Occipital lobe (tissue), 2 donors: ENCODE results near the gene LCP2. TPM values are rescaled to one million over a fixed set of nuclear protein-coding genes. Genes with fewer than 3 reads are reported as not detected.

Experiments used
- DNase-seq: peaks from one replicate; lab custom pipeline; 2025; lab: John Stamatoyannopoulos, UW
- total RNA-seq: library from RNA; depleted of rRNA; stranded (reverse); fragments of >200 nt; gene quantifications from one replicate; pipeline ENCODE4 v1.2.3, GENCODE V29; 2014

Gene LCP2
- total RNA-seq, 1 donor from 2014 or later = 1.4 TPM

- no peak for DNase-seq
Measured at GRCh38 chr5:170275376-170275994, 22.1 kb downstream of the LCP2 start.

DNA sequence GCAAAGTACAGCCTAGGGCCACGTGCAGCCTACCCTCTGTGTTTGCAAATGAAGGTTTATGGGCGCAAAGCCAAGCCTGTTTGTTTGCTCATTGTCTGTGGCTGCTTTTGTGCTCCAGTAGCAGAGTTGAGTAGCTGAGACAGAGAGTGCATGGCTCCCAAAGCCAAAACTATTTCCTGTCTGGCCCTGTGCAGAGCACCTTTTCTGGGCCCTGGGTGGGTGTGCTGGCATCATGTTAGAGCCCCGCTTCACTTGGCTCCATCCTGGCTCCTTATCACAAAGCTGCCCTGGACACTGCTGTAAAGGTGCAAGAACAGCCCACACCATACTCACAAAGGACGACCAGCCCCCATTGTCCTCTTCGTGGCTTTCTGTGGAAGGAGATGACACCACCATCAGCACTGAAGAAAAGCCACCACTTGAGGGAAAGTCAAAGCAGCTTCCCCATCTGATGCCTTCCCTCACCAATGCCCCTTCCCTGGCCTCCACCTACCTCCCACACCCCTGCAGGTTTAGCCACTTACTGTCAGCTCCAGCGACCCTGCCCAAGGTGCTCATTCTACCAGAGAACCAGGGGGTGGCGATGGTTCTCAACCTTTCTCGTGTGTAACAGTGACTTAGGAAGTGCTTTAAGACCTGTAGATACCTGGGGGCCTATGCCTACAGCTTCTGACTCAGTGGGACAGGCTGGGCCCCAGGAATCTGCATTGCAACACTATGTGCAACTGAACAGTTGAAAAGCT lies 23.4 kb downstream of the LCP2 start:
- DNase-seq = no peak

- DNase-seq = no peak
Measured at GRCh38 chr5:170270293-170271069, 27.1 kb downstream of the LCP2 start.

- DNase-seq = no peak
Measured at GRCh38 chr5:170269579-170269978, 28.0 kb downstream of the LCP2 start.

DNA sequence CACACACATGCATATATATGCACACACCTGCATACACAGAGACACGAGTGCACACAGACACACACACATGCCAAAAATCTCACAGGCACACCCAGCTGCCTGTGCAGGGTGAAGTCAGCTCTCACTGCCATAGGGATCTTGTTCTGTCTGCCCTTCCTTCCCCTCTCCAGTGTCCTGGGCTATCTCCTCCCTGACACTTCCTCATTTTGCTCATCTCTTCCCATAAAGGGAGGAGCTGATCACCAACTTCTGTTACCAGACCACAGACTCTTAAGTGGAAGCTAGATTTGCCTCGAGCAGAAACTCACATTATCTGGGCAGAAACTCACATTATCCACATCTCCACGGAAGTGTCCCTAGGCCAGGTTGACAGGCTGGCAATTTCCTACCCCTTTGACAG lies 28.7 kb downstream of the LCP2 start:
- no peak for DNase-seq

DNA sequence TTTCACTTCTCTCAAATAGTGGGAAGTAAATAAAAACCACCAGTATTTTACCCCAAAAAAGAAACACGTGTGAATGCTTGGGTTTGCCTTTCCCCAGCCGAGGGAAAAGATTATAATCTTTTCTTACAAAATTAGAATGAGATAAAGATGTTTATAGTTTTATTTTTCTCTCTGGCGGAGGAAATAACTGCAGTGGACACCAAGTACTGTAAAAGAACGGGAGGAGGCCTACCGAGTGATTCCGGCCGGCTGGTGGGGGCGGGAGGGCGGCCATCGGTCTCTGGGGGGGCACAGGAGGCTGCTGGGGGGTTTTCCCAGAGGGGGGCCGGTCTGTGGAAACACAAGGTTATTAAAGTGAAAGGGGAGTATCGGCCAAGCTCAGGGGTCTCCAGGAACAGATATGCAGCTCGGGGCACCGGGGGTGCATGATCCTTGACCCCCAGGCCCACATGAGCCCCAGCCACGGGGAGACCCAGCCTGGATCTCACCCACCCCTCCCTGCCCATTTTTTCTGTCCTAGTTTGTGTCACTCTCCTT lies 29.4 kb downstream of the LCP2 start:
- no peak for DNase-seq

GRCh38 chr5:170267431-170268152 lies 30.0 kb downstream of the LCP2 start:
- peak; percentile 69 for DNase-seq

DNA sequence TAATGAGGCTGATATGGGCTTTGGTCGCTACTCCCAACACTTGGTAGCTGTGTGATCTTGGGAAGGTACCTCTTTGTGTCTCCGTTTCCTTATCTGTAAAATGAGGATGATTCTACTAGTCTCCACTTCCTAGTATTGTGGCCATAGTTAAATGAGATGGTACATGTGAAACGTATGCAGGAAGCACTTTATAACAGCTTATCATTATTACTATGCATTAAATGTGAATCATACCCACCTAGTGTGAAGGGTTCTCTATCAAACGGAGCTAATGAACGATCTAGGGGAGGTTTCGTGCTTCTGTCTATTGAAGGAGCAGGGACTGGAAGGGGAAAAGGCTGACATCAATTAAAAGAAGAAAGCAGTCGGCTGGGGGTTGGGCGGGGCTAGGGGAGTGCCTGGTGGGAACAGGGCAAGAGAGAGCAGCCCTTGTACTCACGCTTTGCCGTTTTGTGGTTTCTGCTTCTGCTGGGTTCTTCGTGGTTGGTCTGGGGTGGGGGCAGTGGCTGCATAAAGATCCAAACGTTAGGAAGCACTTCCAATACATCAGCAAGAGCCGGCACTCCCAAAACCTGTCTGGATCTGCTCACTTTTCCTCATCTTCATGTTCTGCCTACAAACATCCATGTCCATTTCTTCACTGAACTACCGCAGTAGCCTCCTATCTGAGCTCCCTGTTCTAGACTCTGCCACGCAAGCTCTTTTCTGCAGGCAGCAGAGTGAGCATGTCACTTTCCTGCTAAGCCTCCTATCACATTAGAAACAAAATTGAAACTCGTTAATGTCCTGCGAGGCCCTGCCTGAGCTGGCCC lies 30.8 kb downstream of the LCP2 start:
- no peak for DNase-seq

GRCh38 chr5:170265522-170265921 lies 32.1 kb downstream of the LCP2 start:
- DNase-seq = peak; percentile 71

- no peak for DNase-seq
Measured at GRCh38 chr5:170263906-170264305, 33.7 kb downstream of the LCP2 start.

GRCh38 chr5:170262061-170263045 lies 35.2 kb downstream of the LCP2 start:
- DNase-seq = no peak

DNA sequence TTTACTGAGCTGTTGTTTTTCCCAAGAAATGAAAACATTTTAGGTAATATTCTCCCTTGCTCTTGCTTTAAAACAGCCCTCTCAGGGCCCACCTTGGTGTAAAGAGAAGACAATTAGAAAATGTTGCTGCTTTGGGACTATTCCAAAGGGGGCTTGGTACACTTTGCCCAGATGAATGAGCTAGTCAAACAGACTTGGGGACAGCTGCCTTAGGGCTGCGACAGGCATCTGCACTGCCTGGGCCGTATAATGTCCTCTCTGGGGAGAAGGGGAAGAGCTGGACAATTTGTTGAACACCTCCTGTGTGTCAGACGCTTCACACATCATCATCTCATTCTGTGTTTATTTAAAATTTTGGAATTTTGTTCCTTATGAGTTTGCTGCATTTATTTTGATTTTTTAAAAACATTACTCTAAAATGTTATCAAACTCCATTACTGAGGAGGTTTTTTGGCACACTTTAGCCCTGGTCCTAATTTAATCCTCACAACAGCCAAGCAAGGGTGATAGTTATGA lies 36.0 kb downstream of the LCP2 start:
- no peak for DNase-seq

DNA sequence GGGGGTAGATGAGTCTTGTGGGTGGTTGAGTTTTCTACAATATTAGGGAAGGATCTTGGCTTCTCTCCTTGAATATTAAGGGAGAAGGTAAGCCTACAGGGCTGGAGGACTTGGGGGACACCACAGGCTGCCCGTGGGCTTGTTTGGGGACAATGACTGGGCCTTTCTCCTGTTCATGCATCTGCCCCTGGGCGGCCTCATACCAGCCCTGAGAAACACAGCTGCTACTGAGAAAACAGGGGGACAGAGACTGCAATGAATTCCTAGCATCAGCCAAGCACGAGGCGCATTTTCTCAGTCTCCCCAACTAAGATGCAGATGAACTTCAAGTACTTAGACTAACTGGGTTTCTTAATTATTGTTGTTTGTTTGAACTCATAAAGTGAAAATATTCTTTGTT lies 40.2 kb downstream of the LCP2 start:
- DNase-seq = no peak

GRCh38 chr5:170256571-170256970 lies 41.0 kb downstream of the LCP2 start:
- DNase-seq = no peak

DNA sequence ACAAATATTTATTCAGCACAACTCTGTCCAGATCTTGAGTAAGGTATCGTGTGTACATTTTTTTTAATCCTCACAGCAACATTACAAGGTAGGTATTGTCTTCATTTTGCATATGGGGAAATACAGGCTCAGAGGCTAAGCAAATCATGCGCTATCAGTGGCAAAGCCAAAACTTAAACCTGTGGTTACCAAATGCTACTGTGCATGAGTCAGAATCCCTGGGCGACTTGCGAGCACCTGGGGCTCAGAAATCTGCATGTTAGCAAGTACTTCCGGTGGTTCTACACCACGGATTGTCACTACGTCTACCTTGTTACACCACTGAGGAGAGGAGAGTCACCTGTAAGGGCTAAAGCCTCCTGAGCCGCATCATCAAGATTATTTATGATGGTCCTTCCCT lies 43.5 kb downstream of the LCP2 start:
- no peak for DNase-seq

DNA sequence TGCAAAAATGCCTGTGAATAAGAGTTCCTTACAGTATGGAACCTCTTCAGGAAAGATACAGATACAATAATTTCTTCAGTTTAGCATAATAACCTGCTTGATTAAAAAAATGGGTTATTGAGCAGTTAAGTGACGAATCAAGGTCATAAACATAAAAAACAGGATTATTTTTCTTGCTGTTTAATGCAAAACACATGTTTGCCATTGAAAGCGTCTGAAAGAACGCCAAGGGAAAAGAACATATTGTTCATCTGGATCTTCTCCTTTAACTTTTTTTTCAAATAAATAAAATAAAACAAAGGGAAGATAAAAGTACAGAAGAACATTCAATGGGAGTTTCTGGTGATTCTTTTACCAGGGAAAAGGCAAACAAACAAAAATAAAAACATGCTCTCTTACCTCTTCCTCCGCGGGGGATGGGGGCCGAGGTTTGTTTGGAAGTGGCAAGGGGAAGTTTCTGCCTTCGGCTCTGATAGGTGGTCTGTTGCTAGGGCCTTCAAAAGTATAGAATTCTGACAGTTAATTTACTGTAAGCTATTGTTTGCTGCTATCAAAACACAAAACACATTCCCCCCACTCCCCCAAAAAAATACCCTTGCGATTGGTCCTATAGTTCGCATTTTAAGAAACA lies 44.7 kb downstream of the LCP2 start:
- DNase-seq = no peak

GRCh38 chr5:170252109-170252508 lies 45.5 kb downstream of the LCP2 start:
- no peak for DNase-seq

GRCh38 chr5:170251462-170251861 lies 46.1 kb downstream of the LCP2 start:
- DNase-seq = no peak

- DNase-seq = no peak
Measured at GRCh38 chr5:170250810-170251317, 46.7 kb downstream of the LCP2 start.
